Neural cell (in vitro differentiated cells): ENCODE data around the gene CFAP157. TPM values are rescaled to one million over a fixed set of nuclear protein-coding genes. Genes with fewer than 3 reads are reported as not detected.

Source experiments
- H2AFZ ChIP-seq: fragments of 200-600, 300-800 bp; sonication (generic), shearing (Covaris generic); 2 replicates; pipeline ENCODE4 v1.6.0; 2014; ENCODE audit warnings: low read depth, mild to moderate bottlenecking, antibody characterized with exemption, low read length, moderate library complexity
- H3F3A ChIP-seq: fragments of 200-600 bp; shearing (Covaris generic); 2 replicates; pipeline ENCODE4 v1.6.1; 2016; ENCODE audit warnings: mild to moderate bottlenecking, moderate library complexity, mixed read lengths, antibody characterized with exemption, low read length; ENCODE audit not compliant: insufficient read depth, poor library complexity, severe bottlenecking
- H3K27ac ChIP-seq: fragments of 200-600, 300-800 bp; sonication (generic), shearing (Covaris generic); 2 replicates; pipeline ENCODE4 v1.5.1; 2014; ENCODE audit warnings: mild to moderate bottlenecking, low read length, moderate library complexity
- H3K27me3 ChIP-seq: fragments of 300-800, 200-600 bp; sonication (generic), shearing (Covaris generic); 2 replicates; pipeline ENCODE4 v1.6.0; 2014; ENCODE audit warnings: mild to moderate bottlenecking, low read depth, low read length, moderate library complexity; ENCODE audit not compliant: insufficient read depth
- H3K36me3 ChIP-seq: fragments of 300-800, 200-600 bp; sonication (generic), shearing (Covaris generic); 2 replicates; pipeline ENCODE4 v1.5.1; 2014; ENCODE audit warnings: mild to moderate bottlenecking, antibody characterized with exemption, low read length, moderate library complexity; ENCODE audit not compliant: insufficient read depth
- H3K4me2 ChIP-seq: fragments of 300-800, 200-600 bp; sonication (generic), shearing (Covaris generic); 2 replicates; pipeline ENCODE4 v1.6.0; 2014; ENCODE audit warnings: mild to moderate bottlenecking, low read length
- H3K4me3 ChIP-seq: fragments of 300-800, 200-600 bp; sonication (generic), shearing (Covaris generic); 2 replicates; pipeline ENCODE4 v1.5.1; 2014; ENCODE audit warnings: mild to moderate bottlenecking, low read length, moderate library complexity
- H3K79me2 ChIP-seq: fragments of 200-600 bp; shearing (Covaris generic); replicated peaks from 2 replicates; pipeline ENCODE4 v1.6.0; 2014; ENCODE audit warnings: mild to moderate bottlenecking, low read length, moderate library complexity; ENCODE audit not compliant: insufficient read depth
- H3K9ac ChIP-seq: fragments of 300-800, 200-600 bp; sonication (generic), shearing (Covaris generic); 2 replicates; pipeline ENCODE4 v1.6.1; 2016; ENCODE audit warnings: mild to moderate bottlenecking, low read length, mixed read lengths
- H3K9me2 ChIP-seq: fragments of 200-600 bp; shearing (Covaris generic); 2 replicates; pipeline ENCODE4 v1.6.1; 2016; ENCODE audit warnings: mild to moderate bottlenecking, low read length, mixed read lengths; ENCODE audit not compliant: insufficient read depth
- H3K9me3 ChIP-seq: fragments of 200-600, 300-800 bp; sonication (generic), shearing (Covaris generic); 2 replicates; pipeline ENCODE4 v1.6.1; 2016; ENCODE audit warnings: mild to moderate bottlenecking, mixed run types, low read length, moderate library complexity, mixed read lengths
- H4K20me1 ChIP-seq: fragments of 200-600 bp; shearing (Covaris generic); 2 replicates; pipeline ENCODE4 v1.6.1; 2016; ENCODE audit warnings: mild to moderate bottlenecking, mixed run types; ENCODE audit not compliant: insufficient read depth
- EP300 ChIP-seq: fragments of 450-650 bp; conservative IDR thresholded peaks from 2 replicates; pipeline ENCODE4 v1.6.1; 2014; ENCODE audit warnings: antibody characterized with exemption, mild to moderate bottlenecking, moderate library complexity; ENCODE audit not compliant: poor library complexity, severe bottlenecking
- EZH2 ChIP-seq: fragments of 200-600, 300-800 bp; shearing (Covaris generic), sonication (generic); IDR thresholded peaks from 2 replicates; pipeline ENCODE4 v1.6.1; 2014; ENCODE audit warnings: antibody characterized with exemption, low read length, borderline replicate concordance, mild to moderate bottlenecking; ENCODE audit not compliant: insufficient read depth, poor library complexity, severe bottlenecking
- MXI1 ChIP-seq: fragments of 450-650 bp; conservative IDR thresholded peaks from 2 replicates; pipeline ENCODE4 v1.6.1; 2014; ENCODE audit warnings: antibody characterized with exemption, mild to moderate bottlenecking; ENCODE audit not compliant: poor library complexity, severe bottlenecking
- POLR2AphosphoS5 ChIP-seq: IDR thresholded peaks from 2 replicates; pipeline ENCODE4 v1.6.1; 2012
- RAD21 ChIP-seq: fragments of 450-650 bp; conservative IDR thresholded peaks from 2 replicates; pipeline ENCODE4 v1.6.1; 2014; ENCODE audit warnings: antibody characterized with exemption, mild to moderate bottlenecking, moderate library complexity
- SMC3 ChIP-seq: fragments of 450-650 bp; conservative IDR thresholded peaks from 2 replicates; pipeline ENCODE4 v1.6.1; 2014; ENCODE audit warnings: antibody characterized with exemption, mild to moderate bottlenecking, moderate library complexity; ENCODE audit not compliant: poor library complexity
- TAF1 ChIP-seq: IDR thresholded peaks from 2 replicates; pipeline ENCODE4 v1.6.1; 2012; ENCODE audit warnings: low read depth
- polyA plus RNA-seq: library from polyadenylated mRNA; depleted of rRNA; stranded (reverse); fragments of >200 nt; gene quantifications from 2 replicates; pipeline ENCODE4 v1.2.3, GENCODE V29; 2014
- TF ChIP-seq, protein P1 (sequence below): IDR thresholded peaks from 2 replicates; pipeline ENCODE4 v1.6.1; 2012; ENCODE audit warnings: borderline replicate concordance
- TF ChIP-seq, protein P2 (sequence below): fragments of 450-650 bp; IDR thresholded peaks from 2 replicates; pipeline ENCODE4 v1.5.1; 2014; ENCODE audit warnings: antibody characterized with exemption, mild to moderate bottlenecking, moderate library complexity; ENCODE audit not compliant: poor library complexity, severe bottlenecking

CFAP157 gene
- polyA plus RNA-seq, 1 donor from 2014 or later: 1.3 TPM

DNA sequence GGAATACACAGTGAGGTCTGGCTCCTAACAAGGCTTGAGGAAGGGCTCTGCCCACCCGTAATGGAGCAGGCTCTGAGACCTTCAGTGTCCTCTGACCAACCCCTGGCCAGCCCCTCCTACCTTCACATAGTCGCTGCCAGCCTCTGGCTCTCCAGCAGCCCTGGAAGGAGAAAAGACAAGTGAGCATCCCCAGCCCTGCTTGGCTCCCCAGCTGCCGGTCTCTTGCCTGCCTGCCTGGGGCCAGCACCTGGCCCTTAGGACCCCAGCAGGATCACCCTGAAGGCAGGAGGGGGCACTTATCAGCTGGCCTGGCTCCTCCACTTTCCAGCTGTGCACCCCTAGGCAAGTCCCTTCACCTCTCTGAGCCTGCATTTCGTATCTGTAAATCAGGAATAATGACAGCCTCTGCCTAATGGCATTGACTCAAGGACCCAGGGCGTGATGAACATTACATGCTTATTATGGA is 54.7 kb downstream of the CFAP157 start:
- Histone ChIP-seq H3K4me2 (no peak overlapping the region), H3K27ac (no peak overlapping the region), H3K9me2 (no peaks in the 10 kb centered on the region), H4K20me1 (no peaks in the 10 kb centered on the region), H3F3A (no peaks in the 10 kb centered on the region), H3K36me3 (no peaks in the 10 kb centered on the region), H2AFZ (no peak overlapping the region), H3K4me3 (no peak overlapping the region), H3K9ac (no peak overlapping the region), H3K9me3 (no peaks in the 10 kb centered on the region), H3K79me2 (no peaks in the 10 kb centered on the region), H3K27me3 (no peaks in the 10 kb centered on the region)
- TF ChIP-seq EZH2 (no peak), MXI1 (no peak), SMC3 (no peak), EP300 (no peak), POLR2AphosphoS5 (no peak), TAF1 (no peak), RAD21 (no peak)
- TF ChIP-seq, protein P1, sequence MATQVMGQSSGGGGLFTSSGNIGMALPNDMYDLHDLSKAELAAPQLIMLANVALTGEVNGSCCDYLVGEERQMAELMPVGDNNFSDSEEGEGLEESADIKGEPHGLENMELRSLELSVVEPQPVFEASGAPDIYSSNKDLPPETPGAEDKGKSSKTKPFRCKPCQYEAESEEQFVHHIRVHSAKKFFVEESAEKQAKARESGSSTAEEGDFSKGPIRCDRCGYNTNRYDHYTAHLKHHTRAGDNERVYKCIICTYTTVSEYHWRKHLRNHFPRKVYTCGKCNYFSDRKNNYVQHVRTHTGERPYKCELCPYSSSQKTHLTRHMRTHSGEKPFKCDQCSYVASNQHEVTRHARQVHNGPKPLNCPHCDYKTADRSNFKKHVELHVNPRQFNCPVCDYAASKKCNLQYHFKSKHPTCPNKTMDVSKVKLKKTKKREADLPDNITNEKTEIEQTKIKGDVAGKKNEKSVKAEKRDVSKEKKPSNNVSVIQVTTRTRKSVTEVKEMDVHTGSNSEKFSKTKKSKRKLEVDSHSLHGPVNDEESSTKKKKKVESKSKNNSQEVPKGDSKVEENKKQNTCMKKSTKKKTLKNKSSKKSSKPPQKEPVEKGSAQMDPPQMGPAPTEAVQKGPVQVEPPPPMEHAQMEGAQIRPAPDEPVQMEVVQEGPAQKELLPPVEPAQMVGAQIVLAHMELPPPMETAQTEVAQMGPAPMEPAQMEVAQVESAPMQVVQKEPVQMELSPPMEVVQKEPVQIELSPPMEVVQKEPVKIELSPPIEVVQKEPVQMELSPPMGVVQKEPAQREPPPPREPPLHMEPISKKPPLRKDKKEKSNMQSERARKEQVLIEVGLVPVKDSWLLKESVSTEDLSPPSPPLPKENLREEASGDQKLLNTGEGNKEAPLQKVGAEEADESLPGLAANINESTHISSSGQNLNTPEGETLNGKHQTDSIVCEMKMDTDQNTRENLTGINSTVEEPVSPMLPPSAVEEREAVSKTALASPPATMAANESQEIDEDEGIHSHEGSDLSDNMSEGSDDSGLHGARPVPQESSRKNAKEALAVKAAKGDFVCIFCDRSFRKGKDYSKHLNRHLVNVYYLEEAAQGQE: no peak
- TF ChIP-seq, protein P2, sequence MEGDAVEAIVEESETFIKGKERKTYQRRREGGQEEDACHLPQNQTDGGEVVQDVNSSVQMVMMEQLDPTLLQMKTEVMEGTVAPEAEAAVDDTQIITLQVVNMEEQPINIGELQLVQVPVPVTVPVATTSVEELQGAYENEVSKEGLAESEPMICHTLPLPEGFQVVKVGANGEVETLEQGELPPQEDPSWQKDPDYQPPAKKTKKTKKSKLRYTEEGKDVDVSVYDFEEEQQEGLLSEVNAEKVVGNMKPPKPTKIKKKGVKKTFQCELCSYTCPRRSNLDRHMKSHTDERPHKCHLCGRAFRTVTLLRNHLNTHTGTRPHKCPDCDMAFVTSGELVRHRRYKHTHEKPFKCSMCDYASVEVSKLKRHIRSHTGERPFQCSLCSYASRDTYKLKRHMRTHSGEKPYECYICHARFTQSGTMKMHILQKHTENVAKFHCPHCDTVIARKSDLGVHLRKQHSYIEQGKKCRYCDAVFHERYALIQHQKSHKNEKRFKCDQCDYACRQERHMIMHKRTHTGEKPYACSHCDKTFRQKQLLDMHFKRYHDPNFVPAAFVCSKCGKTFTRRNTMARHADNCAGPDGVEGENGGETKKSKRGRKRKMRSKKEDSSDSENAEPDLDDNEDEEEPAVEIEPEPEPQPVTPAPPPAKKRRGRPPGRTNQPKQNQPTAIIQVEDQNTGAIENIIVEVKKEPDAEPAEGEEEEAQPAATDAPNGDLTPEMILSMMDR: no peak

DNA sequence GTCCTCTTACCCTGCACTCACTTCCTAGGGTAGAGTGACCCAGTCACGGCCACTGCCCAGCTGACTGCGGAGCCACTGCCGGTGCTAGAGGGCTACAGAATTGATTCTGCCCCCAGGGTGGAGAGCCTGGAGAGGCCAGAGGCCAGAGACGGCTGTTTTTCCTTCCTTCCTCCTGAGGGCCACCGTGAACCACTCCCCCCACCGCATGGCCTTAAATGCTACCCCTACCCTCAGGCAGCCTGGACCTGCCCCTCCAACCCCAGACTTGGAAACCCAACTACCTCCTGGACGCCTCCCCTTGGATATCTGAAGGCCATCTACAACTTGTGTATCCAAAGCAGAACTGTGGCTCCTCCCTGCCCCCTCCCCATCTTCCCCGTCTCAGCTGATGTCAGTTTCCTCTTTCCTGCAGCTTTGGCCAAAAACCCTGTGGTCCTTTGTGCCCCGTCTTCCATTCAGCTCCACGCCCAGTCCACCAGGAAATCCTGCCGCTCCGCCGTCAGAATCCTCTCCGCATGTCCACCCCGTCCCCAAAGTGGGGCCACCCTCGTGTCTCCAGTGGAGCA is 55.4 kb downstream of the CFAP157 start:
- Histone ChIP-seq H3K27ac (no peak overlapping the region), H2AFZ (no peak overlapping the region), H3K9ac (no peak overlapping the region), H3K27me3 (no peaks in the 10 kb centered on the region), H3K36me3 (no peaks in the 10 kb centered on the region), H3F3A (no peaks in the 10 kb centered on the region), H3K9me3 (no peaks in the 10 kb centered on the region), H3K9me2 (no peaks in the 10 kb centered on the region), H3K79me2 (no peaks in the 10 kb centered on the region), H3K4me2 (no peak overlapping the region), H3K4me3 (no peak overlapping the region), H4K20me1 (no peaks in the 10 kb centered on the region)
- TF ChIP-seq, protein P2: no peak
- no peak for TF ChIP-seq EZH2
- no peak for TF ChIP-seq EP300
- no peak for TF ChIP-seq TAF1
- TF ChIP-seq POLR2AphosphoS5: no peak
- TF ChIP-seq RAD21: no peak
- TF ChIP-seq, protein P1: no peak
- TF ChIP-seq SMC3: no peak
- no peak for TF ChIP-seq MXI1
